ENCODE results near the gene CYP2D6. TPM values are rescaled to one million over a fixed set of nuclear protein-coding genes. Genes with fewer than 3 reads are reported as not detected.

Gene CYP2D6
- total and polyA plus RNA-seq, 4 donors = 23.8 to 486 (median 205) TPM

DNA sequence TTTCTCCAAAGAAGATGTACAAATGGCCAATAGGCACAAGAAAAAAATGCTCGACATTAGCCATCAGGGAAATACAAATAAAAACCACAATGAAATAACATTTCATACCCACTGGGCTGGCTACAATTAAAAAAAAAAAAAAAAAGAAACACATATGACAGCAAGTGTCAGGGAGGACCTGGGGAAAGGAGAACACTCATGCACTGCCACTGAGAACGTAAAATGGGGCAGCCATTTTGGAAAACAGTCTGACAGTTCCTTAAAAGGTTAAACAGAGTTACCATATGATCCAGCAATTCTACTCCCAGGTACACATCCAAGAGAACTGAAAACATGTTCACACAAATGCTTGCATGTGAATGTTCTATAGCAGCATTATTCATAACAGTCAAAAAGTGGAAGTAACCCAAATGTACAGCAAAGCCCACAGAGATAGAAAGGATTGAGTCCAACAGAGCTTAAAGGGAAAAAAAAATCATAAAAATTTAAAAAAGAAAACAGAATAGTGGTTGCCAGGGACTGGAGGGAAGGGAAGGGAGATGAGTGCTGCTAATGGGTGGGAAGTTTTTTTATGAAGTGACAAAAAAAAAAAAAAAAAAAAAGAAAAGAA, 48.4 kb upstream of the CYP2D6 start:
- Histone ChIP-seq H3K27me3 (ENCODE audit: control insufficient read depth in 4 of 4, insufficient read depth in 4 of 4, low read length in 3 of 4) (no peaks in the 10 kb centered on the region), H3K36me3 (ENCODE audit: control insufficient read depth in 4 of 4, insufficient read depth in 3 of 4, low read depth in 1 of 4, low read length in 3 of 4) (peaks cover 0 to 2% (median 0%) of the 10 kb centered on the region in 4 donors), H3K4me3 (ENCODE audit: low read depth in 1 of 3, low read length in 3 of 3) (no peak overlapping the region), H3K9me3 (ENCODE audit: control insufficient read depth in 4 of 4, low read length in 3 of 4) (no peaks in the 10 kb centered on the region), H3K27ac (ENCODE audit: low read depth in 1 of 2, low read length in 2 of 2) (no peak overlapping the region), H3K9ac (ENCODE audit: low read depth in 1 of 2, low read length in 2 of 2) (no peak overlapping the region), H3K4me1 (ENCODE audit: control insufficient read depth in 4 of 4, insufficient read depth in 4 of 4, low read length in 3 of 4) (peaks cover 0 to 11% (median 4%) of the 10 kb centered on the region in 4 donors)
- TF ChIP-seq SP1 (IDR thresholded peaks at IDR 0.05) (no peak), RXRA (IDR thresholded peaks at IDR 0.05) (no peak), TAF1 (conservative IDR thresholded peaks at IDR 0.05) (no peak), YY1 (IDR thresholded peaks at IDR 0.05) (no peak), FOXA1 (IDR thresholded peaks at IDR 0.05) (no peak), GABPA (IDR thresholded peaks at IDR 0.05 in 1 of 2, conservative IDR thresholded peaks at IDR 0.05 in 1 of 2) (no peak), NR2F2 (IDR thresholded peaks at IDR 0.05) (no peak), HNF4A (conservative IDR thresholded peaks at IDR 0.05) (no peak), EGR1 (IDR thresholded peaks at IDR 0.05; ENCODE audit: low read depth in 2 of 2) (no peak), FOXA2 (IDR thresholded peaks at IDR 0.05) (no peak), HNF4G (IDR thresholded peaks at IDR 0.05) (no peak)
- TF ChIP-seq, protein P1, sequence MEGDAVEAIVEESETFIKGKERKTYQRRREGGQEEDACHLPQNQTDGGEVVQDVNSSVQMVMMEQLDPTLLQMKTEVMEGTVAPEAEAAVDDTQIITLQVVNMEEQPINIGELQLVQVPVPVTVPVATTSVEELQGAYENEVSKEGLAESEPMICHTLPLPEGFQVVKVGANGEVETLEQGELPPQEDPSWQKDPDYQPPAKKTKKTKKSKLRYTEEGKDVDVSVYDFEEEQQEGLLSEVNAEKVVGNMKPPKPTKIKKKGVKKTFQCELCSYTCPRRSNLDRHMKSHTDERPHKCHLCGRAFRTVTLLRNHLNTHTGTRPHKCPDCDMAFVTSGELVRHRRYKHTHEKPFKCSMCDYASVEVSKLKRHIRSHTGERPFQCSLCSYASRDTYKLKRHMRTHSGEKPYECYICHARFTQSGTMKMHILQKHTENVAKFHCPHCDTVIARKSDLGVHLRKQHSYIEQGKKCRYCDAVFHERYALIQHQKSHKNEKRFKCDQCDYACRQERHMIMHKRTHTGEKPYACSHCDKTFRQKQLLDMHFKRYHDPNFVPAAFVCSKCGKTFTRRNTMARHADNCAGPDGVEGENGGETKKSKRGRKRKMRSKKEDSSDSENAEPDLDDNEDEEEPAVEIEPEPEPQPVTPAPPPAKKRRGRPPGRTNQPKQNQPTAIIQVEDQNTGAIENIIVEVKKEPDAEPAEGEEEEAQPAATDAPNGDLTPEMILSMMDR (IDR thresholded peaks at IDR 0.05; ENCODE audit: low read depth, low read length, missing input control) = no peak
- TF ChIP-seq, protein P2, sequence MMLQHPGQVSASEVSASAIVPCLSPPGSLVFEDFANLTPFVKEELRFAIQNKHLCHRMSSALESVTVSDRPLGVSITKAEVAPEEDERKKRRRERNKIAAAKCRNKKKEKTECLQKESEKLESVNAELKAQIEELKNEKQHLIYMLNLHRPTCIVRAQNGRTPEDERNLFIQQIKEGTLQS (IDR thresholded peaks at IDR 0.05) = no peak
- DNase-seq (ENCODE audit: low spot score) = no peak
- WGBS = 98% methylated on average over 2 of the region's 2 CpGs

DNA sequence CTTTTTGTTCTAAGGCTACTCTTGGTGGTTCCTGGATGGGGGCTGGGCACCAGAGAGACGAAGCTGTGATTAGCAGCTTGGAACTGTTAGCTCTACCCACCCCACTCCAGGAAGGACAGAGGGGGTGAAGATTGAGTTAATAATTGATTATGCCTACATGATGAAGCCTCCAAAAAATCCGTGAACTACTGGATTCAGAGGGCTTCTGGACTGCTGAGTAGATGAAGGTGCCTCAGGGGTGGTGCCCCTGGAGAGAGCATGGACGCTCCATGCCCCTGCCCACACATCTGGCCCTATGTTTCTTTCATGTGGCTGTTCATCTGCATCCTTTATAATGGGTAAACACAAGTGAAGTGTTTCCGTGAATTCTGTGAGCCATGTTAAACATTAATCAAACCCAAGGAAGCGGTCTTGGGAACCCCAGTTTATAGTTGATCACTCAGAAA, 47.3 kb upstream of the CYP2D6 start:
- H3K9ac ChIP-seq (ENCODE audit: low read depth in 1 of 2, low read length in 2 of 2) = no peak overlapping the region
- peaks cover 0 to 2% (median 0%) of the 10 kb centered on the region in 4 donors for H3K36me3 ChIP-seq (ENCODE audit: control insufficient read depth in 4 of 4, insufficient read depth in 3 of 4, low read depth in 1 of 4, low read length in 3 of 4)
- H3K4me3 ChIP-seq (ENCODE audit: low read depth in 1 of 3, low read length in 3 of 3) = no peak overlapping the region
- no peaks in the 10 kb centered on the region for H3K9me3 ChIP-seq (ENCODE audit: control insufficient read depth in 4 of 4, low read length in 3 of 4)
- 61% methylated on average over 5 of the region's 5 CpGs for WGBS
- no peak for TF ChIP-seq NR2F2 (IDR thresholded peaks at IDR 0.05)
- TF ChIP-seq, protein P3, sequence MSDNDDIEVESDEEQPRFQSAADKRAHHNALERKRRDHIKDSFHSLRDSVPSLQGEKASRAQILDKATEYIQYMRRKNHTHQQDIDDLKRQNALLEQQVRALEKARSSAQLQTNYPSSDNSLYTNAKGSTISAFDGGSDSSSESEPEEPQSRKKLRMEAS (IDR thresholded peaks at IDR 0.05) = no peak
- no peak for TF ChIP-seq EGR1 (IDR thresholded peaks at IDR 0.05; ENCODE audit: low read depth in 2 of 2)
- TF ChIP-seq, protein P4, sequence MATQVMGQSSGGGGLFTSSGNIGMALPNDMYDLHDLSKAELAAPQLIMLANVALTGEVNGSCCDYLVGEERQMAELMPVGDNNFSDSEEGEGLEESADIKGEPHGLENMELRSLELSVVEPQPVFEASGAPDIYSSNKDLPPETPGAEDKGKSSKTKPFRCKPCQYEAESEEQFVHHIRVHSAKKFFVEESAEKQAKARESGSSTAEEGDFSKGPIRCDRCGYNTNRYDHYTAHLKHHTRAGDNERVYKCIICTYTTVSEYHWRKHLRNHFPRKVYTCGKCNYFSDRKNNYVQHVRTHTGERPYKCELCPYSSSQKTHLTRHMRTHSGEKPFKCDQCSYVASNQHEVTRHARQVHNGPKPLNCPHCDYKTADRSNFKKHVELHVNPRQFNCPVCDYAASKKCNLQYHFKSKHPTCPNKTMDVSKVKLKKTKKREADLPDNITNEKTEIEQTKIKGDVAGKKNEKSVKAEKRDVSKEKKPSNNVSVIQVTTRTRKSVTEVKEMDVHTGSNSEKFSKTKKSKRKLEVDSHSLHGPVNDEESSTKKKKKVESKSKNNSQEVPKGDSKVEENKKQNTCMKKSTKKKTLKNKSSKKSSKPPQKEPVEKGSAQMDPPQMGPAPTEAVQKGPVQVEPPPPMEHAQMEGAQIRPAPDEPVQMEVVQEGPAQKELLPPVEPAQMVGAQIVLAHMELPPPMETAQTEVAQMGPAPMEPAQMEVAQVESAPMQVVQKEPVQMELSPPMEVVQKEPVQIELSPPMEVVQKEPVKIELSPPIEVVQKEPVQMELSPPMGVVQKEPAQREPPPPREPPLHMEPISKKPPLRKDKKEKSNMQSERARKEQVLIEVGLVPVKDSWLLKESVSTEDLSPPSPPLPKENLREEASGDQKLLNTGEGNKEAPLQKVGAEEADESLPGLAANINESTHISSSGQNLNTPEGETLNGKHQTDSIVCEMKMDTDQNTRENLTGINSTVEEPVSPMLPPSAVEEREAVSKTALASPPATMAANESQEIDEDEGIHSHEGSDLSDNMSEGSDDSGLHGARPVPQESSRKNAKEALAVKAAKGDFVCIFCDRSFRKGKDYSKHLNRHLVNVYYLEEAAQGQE (IDR thresholded peaks at IDR 0.05) = no peak
- TF ChIP-seq, protein P1 (IDR thresholded peaks at IDR 0.05; ENCODE audit: low read depth, low read length, missing input control) = no peak
- TF ChIP-seq RAD21 (IDR thresholded peaks at IDR 0.05) = no peak
- no peak for TF ChIP-seq YY1 (IDR thresholded peaks at IDR 0.05)
- TF ChIP-seq RXRA (IDR thresholded peaks at IDR 0.05) = no peak
- no peak for TF ChIP-seq SP1 (IDR thresholded peaks at IDR 0.05)
- TF ChIP-seq, protein P5, sequence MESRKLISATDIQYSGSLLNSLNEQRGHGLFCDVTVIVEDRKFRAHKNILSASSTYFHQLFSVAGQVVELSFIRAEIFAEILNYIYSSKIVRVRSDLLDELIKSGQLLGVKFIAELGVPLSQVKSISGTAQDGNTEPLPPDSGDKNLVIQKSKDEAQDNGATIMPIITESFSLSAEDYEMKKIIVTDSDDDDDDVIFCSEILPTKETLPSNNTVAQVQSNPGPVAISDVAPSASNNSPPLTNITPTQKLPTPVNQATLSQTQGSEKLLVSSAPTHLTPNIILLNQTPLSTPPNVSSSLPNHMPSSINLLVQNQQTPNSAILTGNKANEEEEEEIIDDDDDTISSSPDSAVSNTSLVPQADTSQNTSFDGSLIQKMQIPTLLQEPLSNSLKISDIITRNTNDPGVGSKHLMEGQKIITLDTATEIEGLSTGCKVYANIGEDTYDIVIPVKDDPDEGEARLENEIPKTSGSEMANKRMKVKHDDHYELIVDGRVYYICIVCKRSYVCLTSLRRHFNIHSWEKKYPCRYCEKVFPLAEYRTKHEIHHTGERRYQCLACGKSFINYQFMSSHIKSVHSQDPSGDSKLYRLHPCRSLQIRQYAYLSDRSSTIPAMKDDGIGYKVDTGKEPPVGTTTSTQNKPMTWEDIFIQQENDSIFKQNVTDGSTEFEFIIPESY (IDR thresholded peaks at IDR 0.05) = no peak
- no peak for TF ChIP-seq HNF4G (IDR thresholded peaks at IDR 0.05)
- peaks cover 7 to 18% (median 12%) of the 10 kb centered on the region in 4 donors for H3K4me1 ChIP-seq (ENCODE audit: control insufficient read depth in 4 of 4, insufficient read depth in 4 of 4, low read length in 3 of 4)
- DNase-seq (ENCODE audit: low spot score) = no peak
- no peak overlapping the region for H3K27ac ChIP-seq (ENCODE audit: low read depth in 1 of 2, low read length in 2 of 2)
- H3K27me3 ChIP-seq (ENCODE audit: control insufficient read depth in 4 of 4, insufficient read depth in 4 of 4, low read length in 3 of 4) = no peaks in the 10 kb centered on the region
